ENCODE data around the gene ZCCHC8. TPM values are rescaled to one million over a fixed set of nuclear protein-coding genes. Genes with fewer than 3 reads are reported as not detected.

ZCCHC8 gene
- total RNA-seq, 1 donor from 2014 or later, result 25.3 TPM

DNA sequence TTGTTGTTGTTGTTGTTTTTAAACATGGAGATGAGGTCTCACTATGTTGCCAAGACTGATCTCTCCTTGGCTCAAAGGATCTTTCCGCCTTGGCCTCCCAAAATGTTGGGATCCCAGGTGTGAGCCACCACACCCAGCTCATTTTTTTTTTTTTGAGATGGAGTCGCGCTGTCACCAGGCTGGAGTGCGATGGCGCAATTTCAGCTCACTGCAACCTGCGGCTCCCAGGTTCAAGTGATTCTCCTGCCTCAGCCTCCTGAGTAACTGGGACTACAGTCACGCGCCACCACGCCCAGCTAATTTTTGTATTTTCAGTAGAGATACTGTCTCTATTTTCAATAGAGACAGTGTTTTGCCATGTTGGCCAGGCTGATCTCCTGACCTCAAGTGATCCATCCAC, 73.3 kb downstream of the ZCCHC8 start:
- Histone ChIP-seq H3K36me3 (ENCODE audit: control insufficient read depth, insufficient read depth, low read length) (no peaks in the 10 kb centered on the region), H3K27me3 (ENCODE audit: control insufficient read depth, insufficient read depth, low read length) (no peaks in the 10 kb centered on the region), H3K4me3 (ENCODE audit: low read depth, low read length) (no peak overlapping the region)
- no peak for DNase-seq (ENCODE audit: low read depth)
- no peak for TF ChIP-seq CTCF (IDR thresholded peaks at IDR 0.05; ENCODE audit: insufficient read depth, low read length, poor library complexity, severe bottlenecking)

GRCh38 chr12:122423258-122424165, 77.2 kb downstream of the ZCCHC8 start:
- no peak for TF ChIP-seq CTCF (IDR thresholded peaks at IDR 0.05; ENCODE audit: insufficient read depth, low read length, poor library complexity, severe bottlenecking)
- Histone ChIP-seq H3K4me3 (ENCODE audit: low read depth, low read length) (peak overlapping the region; percentile 60), H3K36me3 (ENCODE audit: control insufficient read depth, insufficient read depth, low read length) (no peaks in the 10 kb centered on the region), H3K27me3 (ENCODE audit: control insufficient read depth, insufficient read depth, low read length) (no peaks in the 10 kb centered on the region)
- no peak for DNase-seq (ENCODE audit: low read depth)

DNA sequence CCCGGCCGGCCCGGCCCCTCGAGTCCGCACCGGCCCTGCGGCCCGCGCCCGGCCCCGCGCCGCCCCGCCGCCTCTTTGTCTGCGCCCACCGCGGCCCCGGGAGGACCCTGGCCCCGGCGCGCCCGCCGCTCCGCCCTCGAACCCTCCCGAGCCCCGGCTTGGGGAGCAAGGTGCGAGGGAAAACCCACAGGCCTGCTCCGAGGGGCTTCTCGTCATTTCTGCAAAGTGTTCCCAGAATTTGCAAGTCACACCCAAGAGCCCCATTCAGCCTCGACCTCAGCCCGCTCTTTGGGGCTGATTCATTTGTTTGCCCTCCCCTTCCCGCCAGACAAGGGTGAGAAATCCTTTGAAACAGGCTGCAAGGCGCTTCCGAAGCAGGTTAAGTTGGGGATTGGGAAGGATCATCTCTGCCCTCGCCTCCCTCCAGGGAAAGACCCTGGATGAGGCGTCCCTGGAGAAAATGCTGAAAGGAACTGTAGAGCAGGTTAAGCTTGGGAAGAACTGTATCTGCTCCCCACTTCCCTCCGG, 77.9 kb downstream of the ZCCHC8 start:
- H3K27me3 ChIP-seq (ENCODE audit: control insufficient read depth, insufficient read depth, low read length), result no peaks in the 10 kb centered on the region
- peak overlapping the region; percentile 60 for H3K4me3 ChIP-seq (ENCODE audit: low read depth, low read length)
- no peak for DNase-seq (ENCODE audit: low read depth)
- no peak for TF ChIP-seq CTCF (IDR thresholded peaks at IDR 0.05; ENCODE audit: insufficient read depth, low read length, poor library complexity, severe bottlenecking)
- H3K36me3 ChIP-seq (ENCODE audit: control insufficient read depth, insufficient read depth, low read length), result no peaks in the 10 kb centered on the region

GRCh38 chr12:122421821-122422729, 78.7 kb downstream of the ZCCHC8 start, which contains the start of gene CLIP1:
Gene CLIP1 (minus strand): TSS chr12:122422669. CDS start chr12:122380452, 42,217 bp downstream.
- Histone ChIP-seq H3K4me3 (ENCODE audit: low read depth, low read length) (peak within 1 kb of the TSS; percentile 60), H3K27me3 (ENCODE audit: control insufficient read depth, insufficient read depth, low read length) (no peaks in the 10 kb centered on the region), H3K36me3 (ENCODE audit: control insufficient read depth, insufficient read depth, low read length) (no peaks in the 10 kb centered on the region)
- TF ChIP-seq CTCF (IDR thresholded peaks at IDR 0.05; ENCODE audit: insufficient read depth, low read length, poor library complexity, severe bottlenecking), result peak; percentile 35
- DNase-seq (ENCODE audit: low read depth), result no peak

Other genes starting within 250 kb of the ZCCHC8 start
- 21.7 and 26.3 TPM in 2 replicates for gene VPS33A, start 234.4 kb downstream of the ZCCHC8 start, total RNA-seq
- gene CLIP1, start 78.3 kb downstream of the ZCCHC8 start, total RNA-seq, result 58.2 and 58.7 TPM in 2 replicates
- 33.9 and 41.2 TPM in 2 replicates for gene RSRC2, start 26.0 kb upstream of the ZCCHC8 start, total RNA-seq
- gene KNTC1, start 26.3 kb upstream of the ZCCHC8 start, total RNA-seq, result 12.4 and 16.2 TPM in 2 replicates
- gene HCAR2, start 202.4 kb upstream of the ZCCHC8 start, total RNA-seq, result not detected in 2 replicates
- gene HCAR3, start 215.9 kb upstream of the ZCCHC8 start, total RNA-seq, result not detected in 2 replicates
- 0.62 and 0.79 TPM in 2 replicates for gene HCAR1, start 229.9 kb upstream of the ZCCHC8 start, total RNA-seq